TTC549 (cell line): ENCODE data around the gene GRIN3B.

Experiments used
- FAIRE-seq: peaks from 2 replicates; lab custom pipeline; 2012; peaks lifted over from hg19 to GRCh38; lab: Jason Lieb, UNC

Gene GRIN3B

GRCh38 chr19:1007399-1008251 lies 7.4 kb downstream of the GRIN3B start:
- FAIRE-seq, result no peak

- no peak for FAIRE-seq
Measured at GRCh38 chr19:1008268-1009040, 8.2 kb downstream of the GRIN3B start.

DNA sequence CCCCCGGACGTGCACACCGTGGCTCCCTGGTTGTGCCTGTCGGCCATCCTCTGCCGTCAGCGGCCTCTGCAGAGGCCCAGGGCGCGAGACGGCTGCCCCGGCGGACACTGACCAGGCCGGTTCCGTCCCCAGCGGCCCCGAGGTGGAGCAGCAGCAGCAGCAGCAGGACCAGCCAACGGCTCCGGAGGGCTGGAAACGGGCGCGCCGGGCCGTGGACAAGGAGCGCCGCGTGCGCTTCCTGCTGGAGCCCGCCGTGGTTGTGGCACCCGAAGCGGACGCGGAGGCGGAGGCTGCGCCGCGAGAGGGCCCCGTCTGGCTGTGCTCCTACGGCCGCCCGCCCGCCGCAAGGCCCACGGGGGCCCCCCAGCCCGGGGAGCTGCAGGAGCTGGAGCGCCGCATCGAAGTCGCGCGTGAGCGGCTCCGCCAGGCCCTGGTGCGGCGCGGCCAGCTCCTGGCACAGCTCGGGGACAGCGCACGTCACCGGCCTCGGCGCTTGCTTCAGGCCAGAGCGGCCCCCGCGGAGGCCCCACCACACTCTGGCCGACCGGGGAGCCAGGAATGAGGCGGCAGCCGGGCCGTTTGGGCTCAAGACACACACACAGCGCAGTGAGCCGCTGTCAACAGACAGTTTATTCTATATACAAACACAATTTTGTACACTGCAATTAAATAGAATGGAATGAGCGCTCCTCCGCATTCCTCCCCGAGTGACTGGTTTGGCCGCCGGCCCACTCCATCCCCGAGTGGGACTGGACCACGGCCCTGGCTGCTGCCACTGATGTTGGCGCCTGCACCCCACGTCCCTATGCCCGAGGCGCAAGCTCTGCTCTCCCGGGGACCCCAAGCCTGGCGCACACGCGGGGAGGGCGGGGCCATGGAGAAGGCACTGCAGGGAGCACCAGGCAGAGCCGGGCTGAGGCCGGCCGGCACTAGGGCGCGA lies 9.1 kb downstream of the GRIN3B start:
- no peak for FAIRE-seq

DNA sequence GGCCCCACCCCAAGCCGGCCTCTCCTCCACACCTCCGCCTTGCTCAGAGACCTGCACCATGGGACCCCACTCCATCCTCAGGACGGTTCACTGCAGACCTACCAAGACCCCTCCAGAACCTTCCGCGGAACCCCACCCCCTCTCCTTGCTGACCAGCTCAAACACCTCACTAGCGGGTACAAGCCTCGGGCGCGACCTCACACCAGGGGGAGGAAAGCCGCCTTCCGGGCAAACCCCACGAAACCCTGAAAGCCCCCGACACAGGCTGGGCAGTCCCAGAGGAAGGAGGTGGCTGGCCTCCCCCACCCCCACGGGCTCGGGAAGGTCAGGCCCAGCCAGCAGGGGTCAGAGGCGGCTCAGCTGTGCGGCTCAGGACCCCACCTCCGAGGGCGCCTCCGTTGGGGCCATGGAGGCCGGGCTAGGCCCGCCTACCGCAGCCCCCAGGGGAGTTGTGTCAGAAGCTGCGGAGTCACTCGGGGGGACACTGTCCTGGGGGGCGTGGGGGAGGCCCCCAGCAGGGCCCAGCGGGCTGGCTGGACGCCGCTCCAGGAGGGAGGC lies 9.8 kb downstream of the GRIN3B start:
- no peak for FAIRE-seq

- no peak for FAIRE-seq
Measured at GRCh38 chr19:1010586-1011510, 10.6 kb downstream of the GRIN3B start.

DNA sequence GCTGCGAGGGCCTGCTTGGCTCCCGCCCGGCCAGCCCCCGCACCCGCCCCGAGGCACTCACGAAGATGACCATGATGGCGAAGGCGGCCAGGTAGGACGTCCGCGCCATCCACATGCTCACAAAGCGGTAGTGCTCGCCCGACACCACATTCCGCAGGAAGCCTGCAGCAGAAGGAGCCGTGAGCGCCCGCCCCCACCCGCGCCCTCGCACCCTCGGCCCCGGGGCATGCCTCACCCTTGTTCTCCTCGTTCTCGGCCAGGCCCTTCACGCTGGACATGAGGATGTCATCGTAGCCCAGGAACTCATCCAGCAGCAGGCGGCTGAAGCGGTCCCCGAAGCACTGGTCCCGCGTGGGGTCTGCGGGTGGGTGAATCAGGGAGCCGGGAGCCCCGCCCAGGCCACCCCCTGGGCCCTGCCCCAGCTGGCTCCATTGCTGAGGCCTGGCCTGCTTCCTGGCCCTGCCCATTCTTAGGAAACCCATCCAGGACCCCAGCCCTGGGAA lies 11.7 kb downstream of the GRIN3B start:
- FAIRE-seq, result no peak

GRCh38 chr19:1012334-1012733 lies 12.1 kb downstream of the GRIN3B start:
- FAIRE-seq, result no peak

DNA sequence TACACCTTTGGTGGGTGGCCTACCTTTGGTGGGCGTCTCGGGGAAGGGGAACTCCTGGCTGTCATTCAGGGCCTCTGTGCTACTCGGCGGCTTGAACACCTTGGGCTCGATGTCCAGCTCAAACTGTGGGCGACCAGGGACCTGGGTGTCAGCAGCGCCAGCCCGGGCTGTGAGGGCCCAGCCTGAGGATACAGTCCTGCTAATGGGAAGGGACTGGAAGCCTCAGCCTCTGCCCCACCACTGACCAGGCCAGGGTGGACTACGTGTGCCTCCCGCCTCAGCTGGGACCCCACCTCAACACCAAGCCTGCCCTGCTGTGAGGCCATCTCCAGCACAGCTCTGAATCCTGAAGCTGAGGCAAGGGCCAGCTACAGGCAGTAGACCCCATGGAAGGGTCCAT lies 13.0 kb downstream of the GRIN3B start:
- no peak for FAIRE-seq

DNA sequence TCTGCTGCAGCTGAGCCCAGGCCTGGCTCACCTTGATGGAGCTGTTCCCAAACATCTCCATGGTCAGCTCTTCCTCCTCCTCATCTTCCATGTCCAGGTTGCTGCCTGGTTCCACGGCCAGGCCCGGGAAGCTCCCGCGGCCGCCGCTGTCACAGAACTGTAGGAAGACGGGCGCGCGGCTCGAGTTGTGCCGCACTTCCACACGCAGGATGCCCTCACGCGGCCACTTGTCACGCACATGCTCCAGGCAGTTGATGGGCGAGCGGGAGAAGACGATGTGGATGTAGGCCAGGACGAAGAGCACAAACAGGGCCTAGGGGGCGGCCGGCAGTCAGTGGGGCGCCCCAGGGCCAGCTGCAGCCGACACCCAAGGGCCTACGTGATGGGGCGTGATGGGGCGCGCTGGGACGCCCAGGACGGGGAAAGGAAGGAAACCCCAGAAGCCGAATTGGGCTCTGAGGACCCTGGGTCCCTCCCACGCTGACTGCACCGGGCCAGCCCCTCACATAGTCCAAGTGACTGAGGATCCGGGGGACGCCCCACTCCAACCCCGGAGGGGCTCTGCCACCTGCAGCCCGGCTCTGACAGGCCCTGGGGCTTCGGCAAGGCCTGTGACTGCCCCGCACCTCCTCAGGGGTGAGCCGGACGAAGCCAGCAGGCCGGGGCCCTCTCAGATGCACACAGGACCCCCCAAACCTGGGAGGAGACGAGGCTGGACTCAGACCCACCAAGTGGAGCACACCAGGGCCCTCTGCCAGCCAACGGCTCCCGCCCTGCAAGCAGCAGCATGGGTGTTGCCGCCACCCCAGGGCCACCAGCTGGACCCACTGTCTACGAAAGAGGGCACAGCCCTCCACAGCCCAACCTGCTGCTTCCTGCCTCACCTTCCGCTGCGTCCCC lies 14.2 kb downstream of the GRIN3B start:
- FAIRE-seq, result no peak

DNA sequence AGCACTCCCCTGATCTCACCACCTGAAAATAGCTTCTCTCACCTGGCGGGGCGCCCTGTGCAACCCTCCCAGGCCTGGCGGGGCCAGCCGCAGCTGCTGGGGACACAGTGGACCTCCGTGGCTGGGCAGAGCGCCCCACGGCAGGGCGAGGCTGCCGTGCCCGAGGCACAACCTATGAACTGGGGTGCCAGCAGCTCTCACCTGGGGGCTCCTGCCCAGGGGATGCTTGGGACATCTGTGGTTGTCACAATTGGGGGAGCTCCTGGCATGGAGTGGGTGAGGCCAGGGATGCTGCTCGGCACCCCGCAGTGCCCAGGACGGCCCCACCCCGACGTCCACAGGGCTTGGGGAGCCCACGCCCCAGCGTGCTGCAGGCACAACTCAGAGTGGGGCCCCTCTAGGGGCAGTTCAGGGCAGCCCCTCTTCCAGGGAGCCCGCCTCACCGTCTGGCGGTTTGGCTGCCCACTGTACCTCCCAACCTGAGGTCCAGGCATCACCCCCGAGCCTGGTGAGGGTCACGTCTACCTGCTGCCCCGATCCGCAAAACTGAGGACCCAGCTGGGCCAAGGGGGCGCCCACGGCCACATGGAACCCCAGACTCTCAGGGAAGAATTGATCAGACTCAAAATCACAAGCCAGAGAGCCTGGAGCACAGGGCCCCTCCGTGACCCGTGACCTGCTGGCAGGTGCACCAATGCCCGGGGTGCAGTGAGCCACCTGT lies 15.0 kb downstream of the GRIN3B start:
- FAIRE-seq, result no peak

DNA sequence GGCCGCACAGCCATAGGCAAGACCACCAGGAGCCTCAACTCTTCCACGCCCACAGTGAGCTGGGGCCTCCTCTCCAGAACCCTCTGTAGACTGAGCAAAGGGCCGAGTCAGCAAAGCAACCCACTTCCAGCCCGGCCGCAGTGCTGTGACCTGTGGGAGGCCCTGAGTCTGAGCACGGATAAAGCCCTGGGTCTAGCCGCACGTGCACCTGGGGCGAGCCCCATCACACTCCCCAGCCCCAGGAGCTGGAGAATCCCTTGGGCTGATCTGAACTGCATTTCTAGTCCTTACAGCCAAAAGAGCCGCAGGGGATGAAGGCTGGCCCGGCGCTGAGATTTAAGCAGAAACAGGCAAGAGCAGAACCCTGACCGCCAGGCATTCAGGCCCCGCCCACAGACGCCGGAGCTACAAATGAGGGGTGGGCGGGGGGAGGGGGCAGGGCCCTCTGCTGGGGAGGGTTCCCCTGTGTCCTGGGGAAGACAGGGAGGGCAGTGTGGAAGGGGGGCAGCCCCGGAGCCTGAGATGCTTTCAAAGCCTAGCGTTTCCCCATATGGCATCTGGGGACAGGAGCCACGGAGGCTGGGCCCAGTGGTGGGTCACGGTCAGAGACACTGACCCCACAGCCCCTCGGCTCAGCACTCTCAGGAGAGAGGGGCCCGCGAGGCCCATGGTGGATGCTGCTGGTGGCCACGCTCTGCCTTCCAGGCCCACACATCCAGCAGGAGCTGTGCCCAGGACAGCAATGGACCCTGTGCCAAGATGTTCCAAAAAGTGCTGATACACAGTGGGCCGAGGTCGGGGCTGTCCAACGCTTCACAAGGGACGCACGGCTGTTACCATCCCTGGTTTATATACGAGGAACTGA lies 15.8 kb downstream of the GRIN3B start:
- no peak for FAIRE-seq

GRCh38 chr19:1016647-1017114 lies 16.5 kb downstream of the GRIN3B start:
- FAIRE-seq, result no peak

DNA sequence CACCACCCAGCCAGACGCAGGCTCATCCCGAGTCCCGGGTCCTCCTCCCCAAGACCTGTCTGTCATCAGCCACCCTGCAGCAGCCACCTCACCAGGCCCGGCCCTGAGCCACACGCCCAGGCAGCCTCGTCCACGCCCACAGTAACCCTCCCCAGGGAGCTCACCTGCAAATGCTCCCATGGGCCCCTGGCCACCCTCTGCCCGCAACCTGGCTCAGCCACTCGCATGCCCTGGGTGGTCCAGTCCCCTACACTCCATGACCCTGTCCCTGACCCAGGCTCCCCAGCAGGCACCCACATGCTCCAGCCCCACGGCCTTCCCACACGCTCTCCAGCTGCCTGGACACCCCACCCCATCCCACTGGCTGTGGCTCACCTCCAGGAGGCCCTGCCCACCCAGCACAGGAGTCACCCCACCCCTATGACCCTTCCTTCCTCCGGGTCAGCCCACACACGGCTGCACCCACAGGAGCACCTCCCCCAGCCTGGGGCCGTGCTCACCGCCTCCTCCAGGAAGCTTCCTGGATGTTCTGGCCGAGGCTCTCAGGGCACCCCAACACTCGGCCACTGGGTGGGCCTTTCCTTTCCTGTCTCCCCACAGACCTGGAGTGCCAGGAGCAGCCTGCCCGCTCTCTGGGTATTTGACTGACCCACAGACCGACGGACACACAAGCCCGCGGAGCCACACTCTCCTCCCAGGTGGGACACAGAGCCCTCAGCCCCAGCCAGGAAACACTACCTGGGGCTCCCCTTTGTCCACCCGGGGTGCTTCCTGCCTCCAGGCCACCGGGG lies 17.1 kb downstream of the GRIN3B start:
- no peak for FAIRE-seq

DNA sequence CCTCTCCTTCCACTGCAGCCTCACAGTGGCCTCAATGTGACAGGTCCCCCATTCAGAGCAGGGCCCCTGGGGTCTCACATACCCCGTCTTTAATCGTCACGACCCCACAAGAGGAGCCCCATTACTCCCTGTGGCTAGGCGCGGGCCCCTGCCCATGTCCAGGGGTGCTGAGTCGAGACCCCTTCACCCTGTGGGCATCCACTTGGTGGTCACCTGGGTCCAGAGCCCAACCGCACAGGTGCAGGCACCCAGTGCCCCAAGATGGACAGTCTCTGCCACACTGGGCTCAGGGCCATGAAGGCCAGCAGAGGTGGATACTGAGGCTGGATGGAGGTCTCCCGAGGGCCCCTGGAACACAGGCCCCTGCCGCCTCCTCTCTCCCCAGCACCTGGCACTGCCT lies 17.7 kb downstream of the GRIN3B start:
- no peak for FAIRE-seq

- FAIRE-seq, result no peak
Measured at GRCh38 chr19:1018393-1018792, 18.2 kb downstream of the GRIN3B start.

DNA sequence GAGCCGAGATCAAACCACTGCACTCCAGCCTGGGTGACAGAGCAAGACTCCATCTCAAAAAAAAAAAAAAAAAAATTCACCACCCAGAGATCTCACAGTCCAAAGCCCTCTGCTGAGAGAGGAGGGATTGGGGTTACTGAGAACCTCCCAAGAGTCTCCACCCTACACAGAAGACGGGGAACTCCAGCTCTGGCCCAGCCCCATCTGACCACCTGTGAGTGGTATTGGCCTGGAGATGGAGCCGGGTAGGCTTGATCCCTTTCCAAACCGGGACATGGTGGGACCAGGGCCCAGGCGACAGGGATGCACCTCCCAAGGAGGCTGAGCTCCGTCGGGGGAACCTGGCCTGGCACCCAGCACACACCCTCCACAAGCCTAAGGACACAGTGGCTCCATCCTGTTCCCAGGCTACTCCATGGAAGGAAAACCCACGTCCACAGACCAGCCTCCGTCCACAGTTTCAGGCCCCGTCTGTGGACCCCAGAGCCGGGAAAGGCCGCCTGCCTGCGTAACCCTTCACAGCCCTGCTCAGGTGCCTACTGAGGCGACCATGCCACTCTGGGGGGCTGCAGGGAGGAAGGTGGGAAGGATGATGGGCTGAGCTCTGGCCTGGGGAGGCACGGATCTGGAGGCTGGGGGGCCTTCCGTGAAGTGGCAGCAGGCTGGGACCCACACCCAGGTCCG lies 18.9 kb downstream of the GRIN3B start:
- FAIRE-seq, result no peak

GRCh38 chr19:1019616-1019961 lies 19.4 kb downstream of the GRIN3B start:
- no peak for FAIRE-seq
